ENCODE measurements around the gene NME3. TPM values are rescaled to one million over a fixed set of nuclear protein-coding genes. Genes with fewer than 3 reads are reported as not detected.

The NME3 gene
- total RNA-seq, 1 experiment from 2014 or later: 86.8 TPM

DNA sequence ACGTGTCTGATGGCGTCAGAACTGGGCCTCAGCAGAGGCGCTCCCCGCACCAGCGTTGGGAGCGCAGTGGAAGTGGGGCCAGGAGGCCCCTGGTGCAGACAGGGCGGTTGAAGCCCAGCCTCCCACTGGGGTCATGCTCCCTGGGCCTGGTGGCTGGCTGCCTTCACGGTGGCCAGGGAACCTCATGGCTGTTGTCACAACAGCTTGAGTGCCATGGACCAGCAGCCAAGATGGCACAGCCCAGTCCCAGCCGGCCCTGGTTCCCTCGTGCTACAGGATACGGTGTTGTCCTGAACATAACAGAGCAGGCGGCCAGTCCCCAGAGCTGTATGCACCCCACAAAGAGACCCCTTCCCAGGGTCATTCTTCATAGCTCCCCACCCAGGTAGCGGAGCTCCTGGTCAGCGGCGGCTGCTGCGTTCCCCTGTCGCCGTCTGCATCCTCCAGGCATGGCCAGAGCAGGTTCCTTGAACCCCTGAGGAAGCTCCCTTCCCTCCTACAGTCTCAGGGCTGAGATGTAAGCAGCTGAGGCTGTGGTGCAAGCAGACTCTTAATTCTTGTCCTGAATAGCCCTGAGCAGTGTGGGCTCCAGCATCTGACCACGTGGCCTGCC is 29.7 kb downstream of the NME3 start (continued):
- TF ChIP-seq, protein P1, sequence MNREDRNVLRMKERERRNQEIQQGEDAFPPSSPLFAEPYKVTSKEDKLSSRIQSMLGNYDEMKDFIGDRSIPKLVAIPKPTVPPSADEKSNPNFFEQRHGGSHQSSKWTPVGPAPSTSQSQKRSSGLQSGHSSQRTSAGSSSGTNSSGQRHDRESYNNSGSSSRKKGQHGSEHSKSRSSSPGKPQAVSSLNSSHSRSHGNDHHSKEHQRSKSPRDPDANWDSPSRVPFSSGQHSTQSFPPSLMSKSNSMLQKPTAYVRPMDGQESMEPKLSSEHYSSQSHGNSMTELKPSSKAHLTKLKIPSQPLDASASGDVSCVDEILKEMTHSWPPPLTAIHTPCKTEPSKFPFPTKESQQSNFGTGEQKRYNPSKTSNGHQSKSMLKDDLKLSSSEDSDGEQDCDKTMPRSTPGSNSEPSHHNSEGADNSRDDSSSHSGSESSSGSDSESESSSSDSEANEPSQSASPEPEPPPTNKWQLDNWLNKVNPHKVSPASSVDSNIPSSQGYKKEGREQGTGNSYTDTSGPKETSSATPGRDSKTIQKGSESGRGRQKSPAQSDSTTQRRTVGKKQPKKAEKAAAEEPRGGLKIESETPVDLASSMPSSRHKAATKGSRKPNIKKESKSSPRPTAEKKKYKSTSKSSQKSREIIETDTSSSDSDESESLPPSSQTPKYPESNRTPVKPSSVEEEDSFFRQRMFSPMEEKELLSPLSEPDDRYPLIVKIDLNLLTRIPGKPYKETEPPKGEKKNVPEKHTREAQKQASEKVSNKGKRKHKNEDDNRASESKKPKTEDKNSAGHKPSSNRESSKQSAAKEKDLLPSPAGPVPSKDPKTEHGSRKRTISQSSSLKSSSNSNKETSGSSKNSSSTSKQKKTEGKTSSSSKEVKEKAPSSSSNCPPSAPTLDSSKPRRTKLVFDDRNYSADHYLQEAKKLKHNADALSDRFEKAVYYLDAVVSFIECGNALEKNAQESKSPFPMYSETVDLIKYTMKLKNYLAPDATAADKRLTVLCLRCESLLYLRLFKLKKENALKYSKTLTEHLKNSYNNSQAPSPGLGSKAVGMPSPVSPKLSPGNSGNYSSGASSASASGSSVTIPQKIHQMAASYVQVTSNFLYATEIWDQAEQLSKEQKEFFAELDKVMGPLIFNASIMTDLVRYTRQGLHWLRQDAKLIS (CRISPR knock-in tag; IDR thresholded peaks at IDR 0.05; ENCODE audit: borderline replicate concordance): no peak
- TF ChIP-seq, protein P2, sequence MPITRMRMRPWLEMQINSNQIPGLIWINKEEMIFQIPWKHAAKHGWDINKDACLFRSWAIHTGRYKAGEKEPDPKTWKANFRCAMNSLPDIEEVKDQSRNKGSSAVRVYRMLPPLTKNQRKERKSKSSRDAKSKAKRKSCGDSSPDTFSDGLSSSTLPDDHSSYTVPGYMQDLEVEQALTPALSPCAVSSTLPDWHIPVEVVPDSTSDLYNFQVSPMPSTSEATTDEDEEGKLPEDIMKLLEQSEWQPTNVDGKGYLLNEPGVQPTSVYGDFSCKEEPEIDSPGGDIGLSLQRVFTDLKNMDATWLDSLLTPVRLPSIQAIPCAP (CRISPR knock-in tag; IDR thresholded peaks at IDR 0.05): no peak
- TF ChIP-seq FOXK1 (CRISPR knock-in tag; IDR thresholded peaks at IDR 0.05) (no peak), EMX1 (CRISPR knock-in tag; IDR thresholded peaks at IDR 0.05) (no peak), IRF2 (CRISPR knock-in tag; IDR thresholded peaks at IDR 0.05; ENCODE audit: borderline replicate concordance, low read depth) (no peak)
- TF ChIP-seq, protein P3, sequence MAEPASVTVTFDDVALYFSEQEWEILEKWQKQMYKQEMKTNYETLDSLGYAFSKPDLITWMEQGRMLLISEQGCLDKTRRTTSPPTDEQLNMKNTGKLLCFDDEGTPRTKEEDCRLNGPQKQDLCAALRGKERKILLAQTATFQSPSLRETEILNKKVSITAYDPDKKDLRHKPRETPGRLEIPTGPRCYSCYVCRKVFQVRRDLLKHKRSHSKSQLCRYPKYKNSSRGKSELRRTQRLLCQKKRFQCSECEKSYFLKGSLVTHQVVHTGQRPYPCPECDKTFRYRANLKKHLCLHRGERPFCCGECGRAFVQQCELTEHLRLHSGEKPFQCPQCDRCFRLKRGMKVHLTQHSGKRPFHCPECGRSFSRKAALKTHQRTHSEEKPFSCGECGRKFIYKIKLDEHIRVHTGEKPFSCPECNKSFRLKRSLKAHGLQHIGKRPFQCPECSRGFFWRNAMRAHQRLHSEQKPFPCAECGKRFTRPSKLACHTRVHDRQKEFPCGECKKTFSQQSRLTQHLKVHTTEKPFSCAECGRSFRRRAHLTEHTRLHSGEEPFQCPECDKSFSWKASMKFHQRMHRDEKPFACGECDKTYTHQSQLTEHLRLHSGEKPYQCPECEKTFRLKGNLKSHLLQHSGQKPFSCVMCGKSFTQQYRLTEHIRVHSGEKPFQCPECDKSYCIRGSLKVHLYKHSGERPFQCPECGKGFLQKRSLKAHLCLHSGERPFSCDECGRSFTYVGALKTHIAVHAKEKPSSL (CRISPR knock-in tag; conservative IDR thresholded peaks at IDR 0.05): no peak
- TF ChIP-seq, protein P4, sequence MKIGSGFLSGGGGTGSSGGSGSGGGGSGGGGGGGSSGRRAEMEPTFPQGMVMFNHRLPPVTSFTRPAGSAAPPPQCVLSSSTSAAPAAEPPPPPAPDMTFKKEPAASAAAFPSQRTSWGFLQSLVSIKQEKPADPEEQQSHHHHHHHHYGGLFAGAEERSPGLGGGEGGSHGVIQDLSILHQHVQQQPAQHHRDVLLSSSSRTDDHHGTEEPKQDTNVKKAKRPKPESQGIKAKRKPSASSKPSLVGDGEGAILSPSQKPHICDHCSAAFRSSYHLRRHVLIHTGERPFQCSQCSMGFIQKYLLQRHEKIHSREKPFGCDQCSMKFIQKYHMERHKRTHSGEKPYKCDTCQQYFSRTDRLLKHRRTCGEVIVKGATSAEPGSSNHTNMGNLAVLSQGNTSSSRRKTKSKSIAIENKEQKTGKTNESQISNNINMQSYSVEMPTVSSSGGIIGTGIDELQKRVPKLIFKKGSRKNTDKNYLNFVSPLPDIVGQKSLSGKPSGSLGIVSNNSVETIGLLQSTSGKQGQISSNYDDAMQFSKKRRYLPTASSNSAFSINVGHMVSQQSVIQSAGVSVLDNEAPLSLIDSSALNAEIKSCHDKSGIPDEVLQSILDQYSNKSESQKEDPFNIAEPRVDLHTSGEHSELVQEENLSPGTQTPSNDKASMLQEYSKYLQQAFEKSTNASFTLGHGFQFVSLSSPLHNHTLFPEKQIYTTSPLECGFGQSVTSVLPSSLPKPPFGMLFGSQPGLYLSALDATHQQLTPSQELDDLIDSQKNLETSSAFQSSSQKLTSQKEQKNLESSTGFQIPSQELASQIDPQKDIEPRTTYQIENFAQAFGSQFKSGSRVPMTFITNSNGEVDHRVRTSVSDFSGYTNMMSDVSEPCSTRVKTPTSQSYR (CRISPR knock-in tag; IDR thresholded peaks at IDR 0.05): no peak
- TF ChIP-seq, protein P5, sequence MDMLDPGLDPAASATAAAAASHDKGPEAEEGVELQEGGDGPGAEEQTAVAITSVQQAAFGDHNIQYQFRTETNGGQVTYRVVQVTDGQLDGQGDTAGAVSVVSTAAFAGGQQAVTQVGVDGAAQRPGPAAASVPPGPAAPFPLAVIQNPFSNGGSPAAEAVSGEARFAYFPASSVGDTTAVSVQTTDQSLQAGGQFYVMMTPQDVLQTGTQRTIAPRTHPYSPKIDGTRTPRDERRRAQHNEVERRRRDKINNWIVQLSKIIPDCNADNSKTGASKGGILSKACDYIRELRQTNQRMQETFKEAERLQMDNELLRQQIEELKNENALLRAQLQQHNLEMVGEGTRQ (CRISPR knock-in tag; IDR thresholded peaks at IDR 0.05): no peak

DNA sequence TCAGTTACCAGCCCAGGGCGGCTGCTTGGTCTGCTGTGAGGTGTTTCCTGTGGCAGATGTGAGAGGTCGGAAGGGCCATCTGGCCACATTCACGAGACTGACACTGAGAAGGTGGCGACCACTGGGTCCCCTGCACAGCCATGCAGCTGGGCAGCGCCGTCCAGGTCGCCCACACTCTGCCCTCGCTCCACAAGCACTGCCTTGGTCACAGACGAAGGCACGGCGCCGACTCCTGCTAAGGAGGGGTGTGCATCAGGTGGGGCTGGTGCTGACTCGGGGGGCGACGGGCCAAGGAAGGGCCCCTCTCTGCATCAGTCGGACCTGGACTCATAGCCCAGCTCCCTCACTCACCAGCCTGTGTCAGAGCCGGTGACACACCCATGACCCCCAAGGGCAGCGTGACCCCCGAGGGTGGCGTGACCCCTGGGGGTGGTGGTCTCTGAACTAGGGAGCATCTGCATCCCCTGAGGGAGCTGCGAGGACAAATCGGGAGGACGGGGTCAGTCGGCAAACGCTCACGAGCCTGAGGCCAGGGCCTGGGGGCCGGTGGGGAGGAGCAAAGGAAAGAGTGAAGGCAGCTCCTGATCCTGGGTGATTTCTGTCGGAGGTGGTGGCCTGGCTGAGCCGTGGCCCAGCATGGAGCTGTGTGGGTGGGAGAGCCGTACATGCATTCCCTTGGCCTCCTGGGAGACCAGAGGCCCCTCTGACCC is 30.4 kb downstream of the NME3 start:
- ChIA-PET CTCF (interaction anchor here (2.0 kb wide), 1 partner anchor 17 kb away, joined by 6 read pairs; no protein-coding TSS in a partner anchor), POLR2A (no interaction called here)
- no peaks in the 10 kb centered on the region for H3K9me3 Mint-ChIP-seq
- H3K4me3 Mint-ChIP-seq: no peak overlapping the region
- ATAC-seq: no peak
- H3K27ac Mint-ChIP-seq: no peak overlapping the region; the same call in 1 of the 2 replicates
- no peaks in the 10 kb centered on the region for H3K36me3 Mint-ChIP-seq
- H3K4me1 Mint-ChIP-seq: no peaks in the 10 kb centered on the region
- H3K27me3 Mint-ChIP-seq (ENCODE audit: low read depth): no peaks in the 10 kb centered on the region
- no peak for DNase-seq (ENCODE audit: low spot score)
- TF ChIP-seq, protein P6, sequence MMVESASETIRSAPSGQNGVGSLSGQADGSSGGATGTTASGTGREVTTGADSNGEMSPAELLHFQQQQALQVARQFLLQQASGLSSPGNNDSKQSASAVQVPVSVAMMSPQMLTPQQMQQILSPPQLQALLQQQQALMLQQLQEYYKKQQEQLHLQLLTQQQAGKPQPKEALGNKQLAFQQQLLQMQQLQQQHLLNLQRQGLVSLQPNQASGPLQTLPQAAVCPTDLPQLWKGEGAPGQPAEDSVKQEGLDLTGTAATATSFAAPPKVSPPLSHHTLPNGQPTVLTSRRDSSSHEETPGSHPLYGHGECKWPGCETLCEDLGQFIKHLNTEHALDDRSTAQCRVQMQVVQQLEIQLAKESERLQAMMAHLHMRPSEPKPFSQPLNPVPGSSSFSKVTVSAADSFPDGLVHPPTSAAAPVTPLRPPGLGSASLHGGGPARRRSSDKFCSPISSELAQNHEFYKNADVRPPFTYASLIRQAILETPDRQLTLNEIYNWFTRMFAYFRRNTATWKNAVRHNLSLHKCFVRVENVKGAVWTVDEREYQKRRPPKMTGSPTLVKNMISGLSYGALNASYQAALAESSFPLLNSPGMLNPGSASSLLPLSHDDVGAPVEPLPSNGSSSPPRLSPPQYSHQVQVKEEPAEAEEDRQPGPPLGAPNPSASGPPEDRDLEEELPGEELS (CRISPR knock-in tag; IDR thresholded peaks at IDR 0.05): no peak
- TF ChIP-seq, protein P3 (CRISPR knock-in tag; conservative IDR thresholded peaks at IDR 0.05): no peak
- TF ChIP-seq KAT7 (CRISPR knock-in tag; IDR thresholded peaks at IDR 0.05; ENCODE audit: borderline replicate concordance) (no peak), NFE2L1 (CRISPR knock-in tag; IDR thresholded peaks at IDR 0.05) (no peak)
- TF ChIP-seq, protein P7, sequence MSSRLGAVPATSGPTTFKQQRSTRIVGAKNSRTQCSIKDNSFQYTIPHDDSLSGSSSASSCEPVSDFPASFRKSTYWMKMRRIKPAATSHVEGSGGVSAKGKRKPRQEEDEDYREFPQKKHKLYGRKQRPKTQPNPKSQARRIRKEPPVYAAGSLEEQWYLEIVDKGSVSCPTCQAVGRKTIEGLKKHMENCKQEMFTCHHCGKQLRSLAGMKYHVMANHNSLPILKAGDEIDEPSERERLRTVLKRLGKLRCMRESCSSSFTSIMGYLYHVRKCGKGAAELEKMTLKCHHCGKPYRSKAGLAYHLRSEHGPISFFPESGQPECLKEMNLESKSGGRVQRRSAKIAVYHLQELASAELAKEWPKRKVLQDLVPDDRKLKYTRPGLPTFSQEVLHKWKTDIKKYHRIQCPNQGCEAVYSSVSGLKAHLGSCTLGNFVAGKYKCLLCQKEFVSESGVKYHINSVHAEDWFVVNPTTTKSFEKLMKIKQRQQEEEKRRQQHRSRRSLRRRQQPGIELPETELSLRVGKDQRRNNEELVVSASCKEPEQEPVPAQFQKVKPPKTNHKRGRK (CRISPR knock-in tag; IDR thresholded peaks at IDR 0.05; ENCODE audit: borderline replicate concordance): no peak
